Fibroblast of skin of back (primary cell): ENCODE results near the gene EPHA3.

Experiments
- DNase-seq: peaks from one replicate; pipeline ENCODE4 v3.0.0-alpha.2; 2013

Gene EPHA3

GRCh38 chr3:89154416-89154815, 47.0 kb downstream of the EPHA3 start:
- DNase-seq, result no peak

- DNase-seq, result no peak
Measured at GRCh38 chr3:89155811-89156210, 48.4 kb downstream of the EPHA3 start.

DNA sequence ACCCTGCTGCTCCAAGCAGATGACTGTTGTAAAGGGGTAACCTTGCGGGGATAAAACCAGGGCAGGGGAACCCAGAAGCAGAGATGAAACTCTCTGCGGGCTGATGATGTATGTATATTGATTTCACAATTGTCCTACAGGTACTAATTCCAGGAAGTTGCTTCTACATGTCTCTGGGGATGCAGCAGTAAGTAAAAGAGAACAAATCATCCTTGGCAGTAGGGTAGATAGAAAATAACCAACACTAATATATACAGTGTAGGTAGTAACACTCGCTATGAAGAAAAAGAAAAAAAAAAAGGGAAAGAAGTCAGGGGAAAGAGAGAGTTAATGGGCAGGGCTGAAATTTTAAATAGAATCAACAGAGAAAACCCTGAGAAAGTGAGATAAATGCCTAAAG, 50.2 kb downstream of the EPHA3 start:
- DNase-seq, result no peak

DNA sequence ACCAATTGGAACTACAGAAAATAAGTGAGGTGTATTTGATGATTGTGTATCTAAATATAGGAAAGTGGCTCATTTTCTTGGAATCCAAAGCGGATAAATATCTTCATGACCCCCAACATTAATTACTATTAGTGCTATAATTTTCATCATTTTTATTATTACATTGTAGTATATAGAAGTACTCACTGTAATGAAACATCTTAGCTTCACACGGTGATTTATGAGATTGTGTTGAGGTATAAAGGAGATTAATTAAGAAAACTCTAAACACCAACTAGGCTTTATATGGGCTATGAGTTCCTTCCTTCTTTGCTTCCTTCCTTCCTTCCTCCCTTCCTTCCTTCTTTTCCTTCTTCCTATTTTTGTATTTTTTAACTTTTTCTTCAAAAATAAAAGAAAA, 52.2 kb downstream of the EPHA3 start:
- DNase-seq, result no peak

- no peak for DNase-seq
Measured at GRCh38 chr3:89164774-89165173, 57.4 kb downstream of the EPHA3 start.

- DNase-seq, result no peak
Measured at GRCh38 chr3:89165636-89166263, 58.3 kb downstream of the EPHA3 start.

DNA sequence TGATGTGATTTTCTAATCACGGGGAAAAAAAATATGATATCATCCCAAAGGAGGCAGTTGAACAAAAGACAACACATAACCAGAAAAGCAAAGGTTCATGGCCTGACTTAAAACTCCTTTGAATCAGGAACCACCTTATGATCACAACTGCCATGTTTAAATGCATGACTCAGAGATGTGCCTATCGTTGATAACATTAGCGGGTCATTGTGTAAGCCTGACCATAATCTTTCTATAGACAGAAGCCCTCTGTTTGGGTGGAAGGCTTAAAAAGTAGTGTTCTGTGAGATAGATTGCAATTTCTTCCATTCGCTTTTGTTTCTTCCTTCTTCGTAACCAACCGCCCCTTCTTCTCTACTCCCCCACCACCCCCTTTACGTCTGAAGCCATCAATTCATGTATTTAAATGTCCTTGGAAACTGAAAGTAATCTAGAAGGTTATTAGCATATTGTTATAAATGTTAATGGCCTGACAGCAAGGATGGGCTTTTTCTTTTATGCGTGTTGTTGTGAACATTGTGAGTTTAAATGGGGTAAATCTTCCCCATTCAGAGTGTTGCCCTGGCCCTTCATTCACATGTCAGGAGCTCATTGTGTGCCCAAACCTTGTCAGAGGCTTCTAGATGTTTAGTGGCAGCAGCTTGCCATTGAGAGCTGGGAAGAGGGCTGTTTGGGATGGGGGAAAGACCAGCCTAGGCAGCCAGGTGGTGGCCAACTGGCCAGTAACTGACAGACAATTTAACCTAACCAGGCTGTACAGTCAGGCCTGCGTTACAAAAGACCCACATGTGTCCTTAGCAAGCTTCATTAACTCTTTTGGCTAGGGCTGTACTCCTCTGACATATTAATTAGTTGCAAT, 64.5 kb downstream of the EPHA3 start:
- DNase-seq, result no peak

DNA sequence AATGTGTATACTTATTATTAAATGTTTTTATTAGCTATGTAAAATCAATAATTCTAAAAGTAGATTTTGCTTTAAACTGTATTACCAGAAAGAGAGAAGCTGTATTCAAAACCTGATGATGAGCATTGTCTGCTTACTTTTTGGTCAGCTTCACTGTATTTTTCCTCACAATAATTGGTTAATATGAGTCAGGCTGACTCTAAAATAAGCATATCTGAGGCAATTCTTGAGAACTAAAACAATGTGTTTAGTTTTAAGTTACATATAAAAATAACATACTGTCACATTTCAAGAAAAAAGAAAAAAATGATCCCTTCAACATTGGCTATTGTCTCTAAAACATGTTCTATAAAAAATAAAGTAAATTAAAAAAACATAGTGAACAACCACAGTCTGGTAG, 66.1 kb downstream of the EPHA3 start:
- peak; percentile 48 for DNase-seq

DNA sequence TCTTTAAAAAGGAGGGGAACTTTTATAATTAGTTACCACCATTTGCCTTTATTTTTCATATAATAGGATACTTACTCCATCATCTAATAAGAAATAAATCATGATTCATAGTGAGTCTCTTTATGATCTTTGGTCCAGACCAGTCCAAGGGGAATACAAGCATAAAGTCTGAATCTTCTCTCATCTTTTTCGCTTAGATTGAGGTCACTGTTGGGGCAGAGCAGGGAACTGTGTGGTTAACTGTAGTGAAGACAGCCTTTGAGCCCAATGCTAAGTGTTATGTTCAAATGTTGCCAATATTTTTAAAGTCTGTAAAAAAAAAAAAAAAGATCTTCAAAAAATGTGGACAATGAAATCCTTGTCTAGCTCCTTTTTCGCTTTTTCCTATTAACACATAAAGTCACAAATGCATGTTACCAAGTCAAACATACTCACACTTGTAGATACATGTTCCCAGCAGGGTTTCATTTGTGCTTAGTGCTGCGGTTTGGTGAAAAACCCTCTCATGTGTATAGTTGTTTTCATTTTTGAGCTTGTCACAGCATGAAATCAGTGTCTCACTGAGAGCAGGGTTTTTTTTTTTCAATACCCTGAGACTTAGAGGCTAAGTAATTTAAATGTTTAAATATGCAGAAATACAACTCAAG, 72.1 kb downstream of the EPHA3 start:
- peak; percentile 71 for DNase-seq

- DNase-seq, result peak; percentile 16
Measured at GRCh38 chr3:89180334-89180733, 72.9 kb downstream of the EPHA3 start.

DNA sequence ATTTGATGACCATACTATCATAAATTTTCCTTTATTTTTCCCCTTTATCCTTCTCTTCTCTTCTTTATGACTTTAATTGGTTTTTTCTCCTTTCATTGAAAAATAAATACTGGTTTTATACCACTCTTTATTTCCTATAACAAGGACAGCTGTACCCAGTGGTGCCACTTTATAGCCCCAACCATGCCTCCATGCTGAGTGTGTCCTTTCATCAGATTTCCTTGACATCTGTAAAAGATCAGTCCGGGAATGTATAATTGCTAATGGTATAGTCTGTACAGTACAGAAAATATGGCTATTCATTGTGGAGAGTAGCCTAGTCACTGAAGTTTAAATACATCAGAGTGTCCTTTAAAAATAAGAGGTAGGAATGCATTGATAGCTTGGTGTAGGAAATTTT, 74.6 kb downstream of the EPHA3 start:
- DNase-seq, result no peak

GRCh38 chr3:89184151-89184995, 77.0 kb downstream of the EPHA3 start:
- DNase-seq, result no peak

GRCh38 chr3:89186456-89186855, 79.0 kb downstream of the EPHA3 start:
- no peak for DNase-seq

GRCh38 chr3:89198591-89198990, 91.2 kb downstream of the EPHA3 start:
- DNase-seq, result no peak

- DNase-seq, result no peak
Measured at GRCh38 chr3:89212619-89213018, 105.2 kb downstream of the EPHA3 start.

DNA sequence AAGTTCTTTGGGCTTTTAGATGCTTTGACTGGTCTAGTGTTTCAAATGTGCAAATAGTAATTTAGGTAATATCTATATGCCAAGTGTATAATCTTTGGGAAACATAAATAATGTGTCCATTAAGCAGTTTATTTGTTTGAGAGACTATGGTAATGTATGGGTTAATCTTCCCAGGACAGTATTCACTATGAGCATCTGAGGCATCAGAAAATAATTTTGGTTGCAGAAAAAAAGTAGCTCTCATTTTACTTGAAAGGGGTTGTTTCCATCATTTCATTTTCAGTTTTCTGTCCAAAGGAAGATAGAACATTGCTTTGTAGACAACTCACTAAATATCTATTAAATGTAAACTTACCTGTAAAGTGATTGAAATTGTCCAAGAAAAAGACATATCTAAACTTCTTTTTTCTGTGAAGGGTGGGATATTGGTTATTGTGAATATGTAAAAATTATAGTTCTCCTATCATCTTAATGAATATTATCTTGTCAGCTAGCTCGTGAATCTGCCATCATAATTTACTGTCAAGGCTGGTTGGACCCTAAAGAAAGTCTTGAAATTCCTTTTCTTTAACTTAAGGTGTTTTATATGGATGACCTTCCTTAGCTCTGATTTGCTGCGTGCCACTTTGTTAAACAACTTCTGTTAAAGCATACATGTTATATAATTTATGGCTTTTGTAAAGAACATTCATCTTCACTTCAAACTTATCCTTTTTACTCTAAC, 108.8 kb downstream of the EPHA3 start:
- peak; percentile 54 for DNase-seq

GRCh38 chr3:89217148-89217685, 109.8 kb downstream of the EPHA3 start:
- no peak for DNase-seq

GRCh38 chr3:89221924-89222323, 114.5 kb downstream of the EPHA3 start:
- no peak for DNase-seq

DNA sequence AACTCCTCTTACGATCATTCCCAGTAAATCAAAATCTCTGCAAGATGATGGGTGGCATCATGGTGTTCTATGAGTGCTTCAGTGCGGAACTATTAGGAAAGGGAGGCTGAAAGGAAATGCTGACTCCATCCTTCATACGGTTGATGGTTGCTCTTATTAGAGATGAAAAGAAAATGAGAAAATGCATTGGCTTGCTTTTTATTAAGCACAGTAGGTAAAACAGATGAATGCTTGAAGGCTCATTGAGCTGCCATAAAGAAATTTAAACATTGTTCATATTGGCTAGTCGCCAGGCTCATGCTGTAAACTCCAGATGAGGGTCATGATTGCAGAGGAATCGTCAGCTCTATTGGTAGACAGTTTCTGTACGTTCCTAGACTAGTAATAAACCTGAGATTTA, 115.8 kb downstream of the EPHA3 start:
- peak; percentile 3 for DNase-seq

GRCh38 chr3:89227218-89227617, 119.8 kb downstream of the EPHA3 start:
- DNase-seq, result peak; percentile 23

GRCh38 chr3:89227634-89228033, 120.2 kb downstream of the EPHA3 start:
- DNase-seq, result no peak

DNA sequence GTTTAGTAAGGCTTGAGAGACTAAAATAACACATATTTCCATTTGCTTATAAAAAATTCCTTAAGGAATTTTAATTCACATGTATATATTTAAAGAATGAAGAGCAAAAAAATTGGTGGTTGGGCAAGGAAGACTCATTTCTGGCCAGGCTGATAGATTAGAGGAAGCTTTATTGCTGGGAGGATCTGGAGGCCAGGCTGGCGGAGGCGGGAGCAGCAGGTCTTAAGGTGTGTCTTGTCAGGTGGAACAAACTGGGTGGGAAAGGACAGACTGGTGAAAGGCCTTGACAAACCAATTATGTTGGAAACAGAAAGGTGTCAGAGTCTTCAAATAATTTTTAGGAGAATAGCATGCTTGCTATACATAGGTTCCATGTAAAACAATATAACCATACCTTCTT, 124.7 kb downstream of the EPHA3 start:
- DNase-seq, result no peak
